ENCODE results near the gene KRTAP4-12. TPM values are rescaled to one million over a fixed set of nuclear protein-coding genes. Genes with fewer than 3 reads are reported as not detected.

KRTAP4-12 gene
- total RNA-seq, 1 experiment from 2014 or later: not detected

DNA sequence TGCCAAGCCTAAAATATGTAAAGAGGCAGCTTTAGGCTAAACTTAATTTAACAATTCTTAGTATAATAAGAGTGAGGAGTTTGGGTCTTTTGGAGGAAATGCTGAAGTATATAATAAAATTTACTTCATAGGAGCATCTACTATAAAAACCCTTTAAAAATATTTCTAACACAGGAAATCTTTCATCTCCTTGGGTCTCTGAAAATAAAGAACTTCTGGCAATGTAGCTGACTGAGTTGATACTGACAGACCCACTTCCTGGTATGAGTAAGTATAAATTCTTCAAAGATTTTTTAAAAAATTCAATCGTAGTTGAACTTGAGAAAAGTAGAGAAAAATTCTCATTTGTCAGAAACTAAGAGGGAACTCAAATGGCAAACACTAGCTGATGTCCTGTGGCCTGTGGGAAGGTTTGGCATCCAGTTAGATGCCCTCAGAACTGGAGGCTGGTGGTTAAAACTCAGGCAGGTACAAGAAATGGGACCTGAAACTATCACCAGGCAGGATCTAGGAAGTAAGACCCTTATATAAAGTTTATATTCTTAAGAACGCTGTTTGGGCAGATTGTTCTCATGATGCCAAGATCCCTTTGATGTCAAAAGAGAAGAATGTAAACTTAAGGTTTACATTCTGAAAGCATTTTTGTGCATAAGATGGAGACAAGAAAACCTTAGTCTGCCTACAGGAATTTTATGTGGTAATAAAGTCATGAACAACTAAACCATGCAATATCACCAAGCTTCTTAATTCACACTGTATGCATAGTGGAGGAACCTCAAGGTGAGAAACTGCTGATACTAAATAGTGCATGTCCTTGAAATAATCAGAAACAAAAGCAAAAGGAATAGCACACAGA, 10.1 kb upstream of the KRTAP4-12 start:
- Histone ChIP-seq H3K4me1 (replicated peaks; ENCODE audit: insufficient read depth) (peaks cover 21% of the 10 kb centered on the region), H4K20me1 (ENCODE audit: insufficient read depth) (no peaks in the 10 kb centered on the region), H3K27me3 (ENCODE audit: insufficient read depth, low read depth) (no peaks in the 10 kb centered on the region), H3K36me3 (ENCODE audit: low read depth) (no peaks in the 10 kb centered on the region), H2AFZ (no peak overlapping the region), H3K4me2 (no peak overlapping the region), H3K9me2 (ENCODE audit: insufficient read depth) (no peaks in the 10 kb centered on the region; the same call in 1 of the 2 replicates), H3F3A (ENCODE audit: insufficient read depth, low read depth) (peaks cover 18% of the 10 kb centered on the region), H3K4me3 (no peak overlapping the region), H3K9me3 (ENCODE audit: insufficient read depth, low read depth) (peaks cover 11% of the 10 kb centered on the region), H3K27ac (0 out of 2 replicates have a peak overlapping the region, but pooled peaks have one; percentile 24), H3K79me2 (ENCODE audit: low read depth) (no peaks in the 10 kb centered on the region)
- ChIA-PET POLR2A (ENCODE audit: unreplicated experiment) (interaction anchor here (0.5 to 0.7 kb wide), 3 partner anchors 221 to 545 kb away, joined by 3 to 10 read pairs (median 3); no protein-coding TSS in a partner anchor), CTCF (interaction anchor here (0.5 kb wide), 1 partner anchor 519 kb away, joined by 9 read pairs; no protein-coding TSS in a partner anchor)
- no peak for DNase-seq
- intact Hi-C loops (cut with micrococcal nuclease; ENCODE audit: unreplicated experiment): loop anchor here (2.0 kb wide), 1 partner anchor 73 kb away; the partner anchor contains the start of gene KRTAP2-3
- BruUV-seq (replicated peaks): no TSS peak
- TF ChIP-seq EZH2 (IDR thresholded peaks at IDR 0.05; ENCODE audit: low read depth): no peak
- TF ChIP-seq, protein P1, sequence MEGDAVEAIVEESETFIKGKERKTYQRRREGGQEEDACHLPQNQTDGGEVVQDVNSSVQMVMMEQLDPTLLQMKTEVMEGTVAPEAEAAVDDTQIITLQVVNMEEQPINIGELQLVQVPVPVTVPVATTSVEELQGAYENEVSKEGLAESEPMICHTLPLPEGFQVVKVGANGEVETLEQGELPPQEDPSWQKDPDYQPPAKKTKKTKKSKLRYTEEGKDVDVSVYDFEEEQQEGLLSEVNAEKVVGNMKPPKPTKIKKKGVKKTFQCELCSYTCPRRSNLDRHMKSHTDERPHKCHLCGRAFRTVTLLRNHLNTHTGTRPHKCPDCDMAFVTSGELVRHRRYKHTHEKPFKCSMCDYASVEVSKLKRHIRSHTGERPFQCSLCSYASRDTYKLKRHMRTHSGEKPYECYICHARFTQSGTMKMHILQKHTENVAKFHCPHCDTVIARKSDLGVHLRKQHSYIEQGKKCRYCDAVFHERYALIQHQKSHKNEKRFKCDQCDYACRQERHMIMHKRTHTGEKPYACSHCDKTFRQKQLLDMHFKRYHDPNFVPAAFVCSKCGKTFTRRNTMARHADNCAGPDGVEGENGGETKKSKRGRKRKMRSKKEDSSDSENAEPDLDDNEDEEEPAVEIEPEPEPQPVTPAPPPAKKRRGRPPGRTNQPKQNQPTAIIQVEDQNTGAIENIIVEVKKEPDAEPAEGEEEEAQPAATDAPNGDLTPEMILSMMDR (conservative IDR thresholded peaks at IDR 0.05): no peak

DNA sequence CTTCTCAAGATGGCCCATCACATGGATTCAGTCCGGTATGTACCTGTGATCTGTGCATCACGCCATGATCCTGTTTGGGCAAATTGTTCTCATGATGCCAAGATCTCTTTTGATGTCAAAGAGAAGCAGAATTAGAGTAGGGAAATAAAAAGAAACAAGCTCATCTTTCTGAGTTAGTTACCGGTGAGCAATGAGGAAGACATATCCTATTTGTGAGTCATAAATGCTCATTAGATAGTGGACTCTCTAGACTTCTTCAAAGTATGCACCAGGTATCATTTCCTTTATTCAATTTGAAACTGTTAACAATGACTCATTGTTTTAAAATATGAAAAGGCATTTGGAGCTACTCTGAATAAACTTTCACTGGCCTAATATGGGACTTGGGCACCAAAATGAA, 8.0 kb upstream of the KRTAP4-12 start:
- no peak for TF ChIP-seq EZH2 (IDR thresholded peaks at IDR 0.05; ENCODE audit: low read depth)
- TF ChIP-seq, protein P1 (conservative IDR thresholded peaks at IDR 0.05): no peak
- Histone ChIP-seq H3K4me1 (replicated peaks; ENCODE audit: insufficient read depth) (peaks cover 21% of the 10 kb centered on the region), H3K4me3 (no peak overlapping the region), H3K27ac (peak overlapping the region; percentile 87), H3K79me2 (ENCODE audit: low read depth) (no peaks in the 10 kb centered on the region), H3K4me2 (0 out of 2 replicates have a peak overlapping the region, but pooled peaks have one; percentile 20), H3F3A (ENCODE audit: insufficient read depth, low read depth) (peaks cover 18% of the 10 kb centered on the region), H3K27me3 (ENCODE audit: insufficient read depth, low read depth) (no peaks in the 10 kb centered on the region), H2AFZ (no peak overlapping the region), H3K9me3 (ENCODE audit: insufficient read depth, low read depth) (peaks cover 11% of the 10 kb centered on the region; the same call in 1 of the 2 replicates), H3K36me3 (ENCODE audit: low read depth) (no peaks in the 10 kb centered on the region), H4K20me1 (ENCODE audit: insufficient read depth) (no peaks in the 10 kb centered on the region), H3K9me2 (ENCODE audit: insufficient read depth) (no peaks in the 10 kb centered on the region; the same call in 1 of the 2 replicates)
- ChIA-PET CTCF (interaction anchor here (0.6 to 1.0 kb wide), 2 partner anchors 191 to 679 kb away, joined by 3 read pairs; no protein-coding TSS in a partner anchor), POLR2A (ENCODE audit: unreplicated experiment) (interaction anchor here (0.6 to 0.8 kb wide), 7 partner anchors 148 to 373 kb away, joined by 3 to 11 read pairs (median 4); partner anchors contain the start of genes KRT13, KRT36 and KRT40)
- DNase-seq: peak; percentile 20 to 93
- BruUV-seq (replicated peaks): no TSS peak
- intact Hi-C loops (cut with micrococcal nuclease; ENCODE audit: unreplicated experiment): loop anchor here (1.0 to 2.0 kb wide), 2 partner anchors 71 to 217 kb away; partner anchors contain the start of gene KRTAP2-3

DNA sequence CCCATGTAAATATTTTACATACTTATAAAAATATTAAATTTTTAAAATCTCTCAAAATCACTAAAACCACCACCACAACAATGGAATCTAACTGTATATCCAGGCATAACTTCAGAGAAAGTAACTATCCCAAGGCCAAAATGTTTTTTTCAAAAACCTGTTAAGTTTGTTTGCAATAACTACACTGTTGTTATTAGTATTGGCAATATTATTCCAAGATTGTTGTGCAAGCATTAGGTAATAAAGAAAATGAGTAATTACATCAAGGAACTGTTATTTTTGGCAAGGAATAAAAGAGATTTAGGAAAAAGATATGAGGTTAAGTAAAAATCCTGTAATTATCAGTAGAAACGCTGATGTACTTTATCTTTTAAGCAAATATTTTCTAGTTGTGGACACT, 3.4 kb upstream of the KRTAP4-12 start:
- Histone ChIP-seq H3K27ac (no peak overlapping the region), H3K79me2 (ENCODE audit: low read depth) (no peaks in the 10 kb centered on the region), H3K4me1 (replicated peaks; ENCODE audit: insufficient read depth) (peaks cover 17% of the 10 kb centered on the region), H4K20me1 (ENCODE audit: insufficient read depth) (no peaks in the 10 kb centered on the region), H3K4me3 (no peak overlapping the region), H3K9me3 (ENCODE audit: insufficient read depth, low read depth) (peaks cover 5% of the 10 kb centered on the region; the same call in 1 of the 2 replicates), H3F3A (ENCODE audit: insufficient read depth, low read depth) (peaks cover 13% of the 10 kb centered on the region), H3K9me2 (ENCODE audit: insufficient read depth) (no peaks in the 10 kb centered on the region; the same call in 1 of the 2 replicates), H2AFZ (no peak overlapping the region), H3K4me2 (no peak overlapping the region), H3K27me3 (ENCODE audit: insufficient read depth, low read depth) (no peaks in the 10 kb centered on the region), H3K36me3 (ENCODE audit: low read depth) (no peaks in the 10 kb centered on the region)
- ChIA-PET POLR2A (ENCODE audit: unreplicated experiment) (no interaction called here), CTCF (no interaction called here)
- no TSS peak for BruUV-seq (replicated peaks)
- TF ChIP-seq, protein P1 (conservative IDR thresholded peaks at IDR 0.05): no peak
- no peak for TF ChIP-seq EZH2 (IDR thresholded peaks at IDR 0.05; ENCODE audit: low read depth)
- intact Hi-C loops (cut with micrococcal nuclease; ENCODE audit: unreplicated experiment): no loop called here
- DNase-seq: peak in 1 of 2 experiments; percentile 66
